Mesodermal cell (in vitro differentiated cells): ENCODE measurements around the gene DIO3.

Source experiments
- H3K27ac ChIP-seq: 2 replicates; pipeline ENCODE4 v1.7.0; 2013; ENCODE audit warnings: mild to moderate bottlenecking, low read depth, low read length, moderate library complexity; ENCODE audit not compliant: severe bottlenecking
- H3K36me3 ChIP-seq: 2 replicates; pipeline ENCODE4 v1.7.1; 2013; ENCODE audit warnings: mild to moderate bottlenecking, low read length, moderate library complexity; ENCODE audit not compliant: control insufficient read depth, insufficient read depth
- H3K4me1 ChIP-seq: one replicate; pipeline ENCODE4 v1.7.1; 2013; ENCODE audit warnings: mild to moderate bottlenecking, low read length; ENCODE audit not compliant: insufficient read depth, control insufficient read depth, poor library complexity, severe bottlenecking
- H3K4me3 ChIP-seq: 2 replicates; pipeline ENCODE4 v1.7.0; 2013; ENCODE audit warnings: low read length, control low read depth, mild to moderate bottlenecking; ENCODE audit not compliant: insufficient read depth, poor library complexity, severe bottlenecking; ENCODE audit errors: extremely low read depth
- H3K9me3 ChIP-seq: 2 replicates; pipeline ENCODE4 v1.7.1; 2013; ENCODE audit warnings: mild to moderate bottlenecking, low read length, moderate library complexity; ENCODE audit not compliant: control insufficient read depth
- WGBS, 2 experiments: methylation state at CpG; one replicate each; pipeline ENCODE4 v1.1.5; 2013; ENCODE audit warnings: missing lambda C conversion rate in 2 of 2; ENCODE audit not compliant: insufficient coverage in 2 of 2; 5-methylcytosine and 5-hydroxymethylcytosine counted together

Gene DIO3

GRCh38 chr14:101525640-101526527, 35.4 kb upstream of the DIO3 start:
- Histone ChIP-seq H3K36me3 (no peaks in the 10 kb centered on the region), H3K9me3 (no peaks in the 10 kb centered on the region), H3K27ac (no peak overlapping the region), H3K4me3 (no peak overlapping the region), H3K4me1 (no peaks in the 10 kb centered on the region)
- WGBS, 2 experiments = 82 to 83% methylated on average over 27 to 29 of the region's 41 CpGs

- no peak overlapping the region for H3K27ac ChIP-seq
- no peaks in the 10 kb centered on the region for H3K9me3 ChIP-seq
- no peak overlapping the region for H3K4me3 ChIP-seq
- WGBS, 2 experiments = 89 to 96% methylated on average over 6 to 9 of the region's 11 CpGs
- H3K4me1 ChIP-seq = no peaks in the 10 kb centered on the region
- H3K36me3 ChIP-seq = no peaks in the 10 kb centered on the region
Measured at GRCh38 chr14:101527987-101528386, 33.3 kb upstream of the DIO3 start.

DNA sequence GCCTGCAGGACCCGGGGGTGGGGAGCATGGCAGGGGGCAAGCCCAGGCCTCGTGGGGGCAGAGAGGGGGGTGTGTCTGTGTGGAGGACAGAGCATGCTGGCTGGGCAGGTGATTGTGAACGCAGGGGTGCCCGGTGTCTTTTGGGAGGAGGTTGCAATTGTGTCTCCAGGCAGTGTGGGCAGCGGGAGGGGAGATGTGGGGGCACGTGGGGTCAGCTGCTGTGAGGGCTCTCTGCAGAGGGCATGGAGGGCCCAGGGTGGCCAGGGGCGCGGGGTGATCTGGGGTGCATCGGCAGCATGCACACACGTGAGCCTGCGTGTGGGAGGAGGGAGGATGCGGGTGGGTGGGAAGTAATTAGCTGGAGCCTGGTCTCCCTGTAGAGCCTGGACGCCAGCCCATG, 32.2 kb upstream of the DIO3 start:
- Histone ChIP-seq H3K4me1 (no peaks in the 10 kb centered on the region), H3K27ac (no peak overlapping the region), H3K9me3 (no peaks in the 10 kb centered on the region), H3K4me3 (no peak overlapping the region), H3K36me3 (no peaks in the 10 kb centered on the region)
- 90 to 92% methylated on average over 4 to 13 of the region's 13 CpGs for WGBS, 2 experiments

DNA sequence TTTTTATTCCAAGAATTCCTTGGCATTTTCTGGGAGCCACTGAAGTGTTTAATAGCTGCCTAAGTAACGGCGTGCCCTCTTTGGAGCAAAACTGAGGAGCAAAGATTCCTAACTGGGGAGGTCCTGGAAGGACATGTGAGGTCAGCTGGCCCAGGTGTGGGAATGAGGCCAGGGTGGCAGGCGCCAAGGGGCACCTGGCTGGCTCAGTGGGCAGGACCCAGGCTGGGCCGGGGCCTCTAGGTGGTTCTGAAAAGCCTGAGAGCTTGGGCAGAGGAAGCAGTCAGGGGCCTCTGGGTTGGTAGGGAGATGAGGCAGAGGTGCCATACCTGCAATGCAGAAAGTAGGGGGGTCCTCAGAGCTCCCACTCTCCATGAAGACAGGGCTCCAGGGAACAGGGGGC, 27.1 kb upstream of the DIO3 start:
- no peaks in the 10 kb centered on the region for H3K36me3 ChIP-seq
- WGBS, 2 experiments = 88 to 98% methylated on average over 4 of the region's 4 CpGs
- H3K4me1 ChIP-seq = no peaks in the 10 kb centered on the region
- no peak overlapping the region for H3K4me3 ChIP-seq
- no peak overlapping the region for H3K27ac ChIP-seq
- no peaks in the 10 kb centered on the region for H3K9me3 ChIP-seq

GRCh38 chr14:101535232-101535631, 26.1 kb upstream of the DIO3 start:
- Histone ChIP-seq H3K4me1 (no peaks in the 10 kb centered on the region), H3K9me3 (no peaks in the 10 kb centered on the region), H3K36me3 (no peaks in the 10 kb centered on the region), H3K27ac (no peak overlapping the region), H3K4me3 (no peak overlapping the region)
- WGBS, 2 experiments = 88 to 89% methylated on average over 6 to 9 of the region's 9 CpGs

GRCh38 chr14:101535701-101536207, 25.5 kb upstream of the DIO3 start:
- Histone ChIP-seq H3K27ac (no peak overlapping the region), H3K9me3 (no peaks in the 10 kb centered on the region), H3K4me3 (no peak overlapping the region), H3K4me1 (no peaks in the 10 kb centered on the region), H3K36me3 (no peaks in the 10 kb centered on the region)
- WGBS, 2 experiments = 93 to 95% methylated on average over 7 to 8 of the region's 8 CpGs

- 93 to 98% methylated on average over 6 of the region's 7 CpGs for WGBS, 2 experiments
- Histone ChIP-seq H3K4me3 (no peak overlapping the region), H3K36me3 (no peaks in the 10 kb centered on the region), H3K4me1 (no peaks in the 10 kb centered on the region), H3K9me3 (no peaks in the 10 kb centered on the region), H3K27ac (no peak overlapping the region)
Measured at GRCh38 chr14:101537286-101537685, 24.0 kb upstream of the DIO3 start.

GRCh38 chr14:101538878-101539277, 22.4 kb upstream of the DIO3 start:
- Histone ChIP-seq H3K9me3 (no peaks in the 10 kb centered on the region), H3K4me3 (no peak overlapping the region), H3K36me3 (no peaks in the 10 kb centered on the region), H3K27ac (no peak overlapping the region), H3K4me1 (no peaks in the 10 kb centered on the region)
- 90 to 100% methylated on average over 2 of the region's 5 CpGs for WGBS, 2 experiments

DNA sequence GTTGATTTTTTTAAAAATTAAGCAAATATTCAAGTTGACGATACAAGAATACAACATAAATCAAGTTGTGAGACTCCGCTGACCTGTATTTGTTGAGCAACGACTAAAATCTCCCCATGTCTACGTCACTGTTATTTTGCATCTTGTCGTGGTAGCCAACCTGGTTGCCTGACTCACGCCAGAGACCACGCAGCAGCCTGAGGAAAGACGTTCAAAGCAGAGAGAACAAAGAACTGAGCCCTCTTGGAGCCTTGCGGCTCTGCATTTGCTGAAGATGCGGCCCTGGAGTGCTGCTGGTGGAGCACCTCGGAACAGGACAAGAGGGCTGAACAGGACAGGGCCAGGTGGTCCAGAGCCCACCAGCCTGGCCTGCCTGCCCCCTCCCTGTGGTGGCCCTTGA, 21.4 kb upstream of the DIO3 start:
- no peaks in the 10 kb centered on the region for H3K36me3 ChIP-seq
- no peak overlapping the region for H3K27ac ChIP-seq
- H3K4me1 ChIP-seq = no peaks in the 10 kb centered on the region
- no peak overlapping the region for H3K4me3 ChIP-seq
- no peaks in the 10 kb centered on the region for H3K9me3 ChIP-seq
- 83 to 90% methylated on average over 9 to 11 of the region's 11 CpGs for WGBS, 2 experiments

GRCh38 chr14:101540481-101541462, 20.5 kb upstream of the DIO3 start:
- H3K36me3 ChIP-seq = no peaks in the 10 kb centered on the region
- H3K27ac ChIP-seq = no peak overlapping the region
- H3K9me3 ChIP-seq = no peaks in the 10 kb centered on the region
- H3K4me1 ChIP-seq = no peaks in the 10 kb centered on the region
- no peak overlapping the region for H3K4me3 ChIP-seq
- WGBS, 2 experiments = 84 to 88% methylated on average over 15 to 18 of the region's 22 CpGs
